Endodermal cell (in vitro differentiated cells): ENCODE data around the gene C1GALT1. TPM values are rescaled to one million over a fixed set of nuclear protein-coding genes. Genes with fewer than 3 reads are reported as not detected.

Experiments
- DNase-seq: peaks from one replicate; pipeline ENCODE4 v3.0.0-alpha.2; 2017
- H3K27ac ChIP-seq: 2 replicates; pipeline ENCODE4 v1.5.1; 2013; ENCODE audit warnings: mild to moderate bottlenecking, low read depth, low read length, moderate library complexity
- H3K27me3 ChIP-seq: 2 replicates; pipeline ENCODE4 v1.6.1; 2013; ENCODE audit warnings: mild to moderate bottlenecking, low read length, moderate library complexity; ENCODE audit not compliant: insufficient read depth, control insufficient read depth, poor library complexity, severe bottlenecking
- H3K36me3 ChIP-seq: 2 replicates; pipeline ENCODE4 v1.7.0; 2013; ENCODE audit warnings: mild to moderate bottlenecking, low read length, moderate library complexity; ENCODE audit not compliant: control insufficient read depth, insufficient read depth
- H3K4me1 ChIP-seq: one replicate; pipeline ENCODE4 v1.7.0; 2013; ENCODE audit warnings: low read length; ENCODE audit not compliant: control insufficient read depth, insufficient read depth
- H3K4me3 ChIP-seq: 2 replicates; pipeline ENCODE4 v1.5.1; 2013; ENCODE audit warnings: mild to moderate bottlenecking, low read length, moderate library complexity
- H3K9ac ChIP-seq: 2 replicates; pipeline ENCODE4 v1.6.1; 2013; ENCODE audit warnings: mild to moderate bottlenecking, low read length, moderate library complexity; ENCODE audit not compliant: poor library complexity, severe bottlenecking; ENCODE audit errors: extremely low read depth
- H3K9me3 ChIP-seq: 2 replicates; pipeline ENCODE4 v1.6.1; 2013; ENCODE audit warnings: mild to moderate bottlenecking, low read length, moderate library complexity; ENCODE audit not compliant: control insufficient read depth
- H3K27ac Mint-ChIP-seq: 2 replicates; pipeline ENCODE4 v1.8.0; 2020; ENCODE audit warnings: mixed read lengths
- H3K27me3 Mint-ChIP-seq: 2 replicates; pipeline ENCODE4 v1.8.0; 2021; ENCODE audit warnings: mild to moderate bottlenecking, mixed read lengths; ENCODE audit not compliant: insufficient read depth
- H3K36me3 Mint-ChIP-seq: 2 replicates; pipeline ENCODE4 v1.8.0; 2020; ENCODE audit warnings: low read depth, mixed read lengths
- H3K4me1 Mint-ChIP-seq: 2 replicates; pipeline ENCODE4 v1.8.0; 2020; ENCODE audit warnings: mixed read lengths
- H3K4me3 Mint-ChIP-seq: 2 replicates; pipeline ENCODE4 v1.8.0; 2020; ENCODE audit warnings: mild to moderate bottlenecking, moderate library complexity, mixed read lengths
- H3K9me3 Mint-ChIP-seq: 2 replicates; pipeline ENCODE4 v1.8.0; 2020; ENCODE audit warnings: mild to moderate bottlenecking, mixed read lengths
- CTCF ChIP-seq: fragments of 200-600 bp; sonication (generic); conservative IDR thresholded peaks from 2 replicates; pipeline ENCODE4 v1.5.0; 2021; ENCODE audit warnings: antibody characterized with exemption, mild to moderate bottlenecking
- WGBS, 2 experiments: methylation state at CpG; one replicate each; pipeline versions ENCODE4 v1.1.5 to v1.1.7; 2013; ENCODE audit warnings: missing lambda C conversion rate in 2 of 2, mixed read lengths in 1 of 2; ENCODE audit not compliant: insufficient coverage in 1 of 2, insufficient read length in 1 of 2; 5-methylcytosine and 5-hydroxymethylcytosine counted together
- total RNA-seq, 2 donors: library from RNA; stranded (reverse); fragmentation: NEBNext Ultra II Directional in 1 of 2; extraction: Animal tissue kit (Norgen Biotek cat#: 25700) in 1 of 2; gene quantifications; 2 replicates in 1 of 2; 3 replicates in 1 of 2; pipeline ENCODE4 v1.2.1, GENCODE V29; 2021

C1GALT1 gene
- total RNA-seq, 2 donors from 2014 or later: 65.7 to 132 TPM

DNA sequence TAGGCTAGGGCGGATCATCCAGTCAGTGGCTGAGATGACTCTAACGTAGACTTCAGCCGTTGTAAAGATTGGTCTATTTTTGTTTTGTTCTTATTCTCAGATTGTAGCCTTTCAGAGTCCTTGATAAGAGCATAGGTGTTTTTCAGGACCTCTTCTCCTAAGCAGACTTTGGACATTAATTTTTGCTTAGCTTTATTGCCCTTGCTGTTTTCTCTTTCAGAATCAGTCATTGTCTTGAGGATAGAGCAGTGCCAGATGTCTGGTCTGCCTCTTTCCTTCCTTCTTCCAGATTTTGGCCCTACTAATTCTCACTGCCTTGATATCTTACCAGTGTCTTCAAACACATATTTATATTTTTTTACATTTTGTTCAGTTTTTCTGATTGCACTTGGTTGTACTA, 49.5 kb downstream of the C1GALT1 start:
- no peak overlapping the region for H3K27ac ChIP-seq
- no peaks in the 10 kb centered on the region for H3K27me3 ChIP-seq
- Mint-ChIP-seq H3K4me1 (peaks cover 12% of the 10 kb centered on the region), H3K27me3 (no peaks in the 10 kb centered on the region), H3K27ac (no peak overlapping the region), H3K4me3 (no peak overlapping the region), H3K36me3 (peaks cover 19% of the 10 kb centered on the region), H3K9me3 (peaks cover 15% of the 10 kb centered on the region)
- peaks cover 83% of the 10 kb centered on the region for H3K36me3 ChIP-seq
- WGBS, 2 experiments: 96 to 98% methylated on average over 3 of the region's 3 CpGs
- no peak overlapping the region for H3K9ac ChIP-seq
- no peak for TF ChIP-seq CTCF
- DNase-seq: no peak
- no peak overlapping the region for H3K4me3 ChIP-seq
- peaks cover 15% of the 10 kb centered on the region for H3K9me3 ChIP-seq
- no peaks in the 10 kb centered on the region for H3K4me1 ChIP-seq

DNA sequence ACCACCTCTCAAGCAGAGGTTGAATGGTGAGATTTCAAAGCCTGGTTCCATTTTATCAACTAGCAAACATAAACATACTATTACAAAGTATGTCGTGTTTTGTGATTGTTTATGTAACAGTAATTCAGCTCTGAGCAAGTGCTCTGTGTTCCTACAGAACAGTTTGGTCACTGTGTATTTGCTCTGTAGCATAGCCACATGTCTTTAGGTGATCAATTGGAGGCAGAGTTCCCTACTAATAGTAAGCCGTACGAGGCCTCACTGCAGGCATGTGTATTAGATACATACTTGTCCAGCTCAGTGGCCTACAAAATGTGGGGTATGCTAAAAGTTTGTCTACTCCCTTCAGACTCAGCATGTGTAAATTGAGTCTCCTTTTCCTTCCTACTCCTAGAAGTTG, 53.0 kb downstream of the C1GALT1 start:
- Mint-ChIP-seq H3K27ac (peak overlapping the region; percentile 17), H3K27me3 (no peaks in the 10 kb centered on the region), H3K4me3 (no peak overlapping the region), H3K9me3 (peaks cover 14% of the 10 kb centered on the region), H3K4me1 (peaks cover 15% of the 10 kb centered on the region), H3K36me3 (peaks cover 41% of the 10 kb centered on the region)
- no peak for TF ChIP-seq CTCF
- Histone ChIP-seq H3K4me1 (no peaks in the 10 kb centered on the region), H3K9ac (no peak overlapping the region), H3K9me3 (peaks cover 11% of the 10 kb centered on the region), H3K4me3 (no peak overlapping the region), H3K36me3 (peaks cover 88% of the 10 kb centered on the region), H3K27ac (no peak overlapping the region), H3K27me3 (no peaks in the 10 kb centered on the region)
- 93 to 94% methylated on average over 2 to 3 of the region's 3 CpGs for WGBS, 2 experiments
- no peak for DNase-seq

GRCh38 chr7:7236041-7236440, 53.7 kb downstream of the C1GALT1 start:
- Mint-ChIP-seq H3K27me3 (no peaks in the 10 kb centered on the region), H3K27ac (no peak overlapping the region), H3K36me3 (peaks cover 40% of the 10 kb centered on the region), H3K4me3 (no peak overlapping the region), H3K9me3 (peaks cover 9% of the 10 kb centered on the region), H3K4me1 (peaks cover 15% of the 10 kb centered on the region)
- Histone ChIP-seq H3K9ac (no peak overlapping the region), H3K27me3 (no peaks in the 10 kb centered on the region), H3K4me3 (no peak overlapping the region), H3K36me3 (peaks cover 89% of the 10 kb centered on the region), H3K9me3 (peaks cover 5% of the 10 kb centered on the region), H3K27ac (no peak overlapping the region), H3K4me1 (no peaks in the 10 kb centered on the region)
- no peak for DNase-seq
- 80 to 97% methylated on average over 1 of the region's 1 CpG for WGBS, 2 experiments
- TF ChIP-seq CTCF: no peak
